GM23338 (cell line): Measurements from ENCODE around the gene DLX3. TPM values are rescaled to one million over a fixed set of nuclear protein-coding genes. Genes with fewer than 3 reads are reported as not detected.

Experiments used
- ATAC-seq: fragments of 200-7000 bp; cut with Tn5 transposase; 3 replicates; pipeline ENCODE4 v1.9.1; 2020
- DNase-seq: peaks from one replicate; pipeline ENCODE4 v3.0.0-alpha.2; 2015; ENCODE audit warnings: low spot score
- H2AFZ ChIP-seq: fragments of 200-600 bp; sonication (generic); 2 replicates; pipeline ENCODE4 v1.8.0; 2016; ENCODE audit warnings: antibody characterized with exemption, mild to moderate bottlenecking, moderate library complexity
- H3F3A ChIP-seq: fragments of 200-600 bp; sonication (generic); replicated peaks from 2 replicates; pipeline ENCODE4 v1.8.0; 2017; ENCODE audit warnings: antibody characterized with exemption, mixed run types, low read depth
- H3K27ac ChIP-seq: fragments of 200-600 bp; sonication (generic); 2 replicates; pipeline ENCODE4 v1.6.1; 2016; ENCODE audit warnings: low read depth
- H3K27me3 ChIP-seq: fragments of 200-600 bp; sonication (generic); 2 replicates; pipeline ENCODE4 v1.8.0; 2016; ENCODE audit warnings: mild to moderate bottlenecking, mixed run types, moderate library complexity; ENCODE audit not compliant: insufficient read depth
- H3K36me3 ChIP-seq: fragments of 200-600 bp; sonication (generic); 2 replicates; pipeline ENCODE4 v1.8.0; 2016; ENCODE audit warnings: mild to moderate bottlenecking; ENCODE audit not compliant: insufficient read depth
- H3K4me1 ChIP-seq: fragments of 200-600 bp; sonication (generic); 2 replicates; pipeline ENCODE4 v1.8.0; 2016; ENCODE audit warnings: mild to moderate bottlenecking, moderate library complexity; ENCODE audit not compliant: insufficient read depth
- H3K4me2 ChIP-seq: fragments of 200-600 bp; sonication (generic); 2 replicates; pipeline ENCODE4 v1.7.1; 2017; ENCODE audit warnings: mixed run types
- H3K4me3 ChIP-seq: fragments of 200-600 bp; sonication (generic); 2 replicates; pipeline ENCODE4 v1.6.1; 2016; ENCODE audit warnings: mixed run types
- H3K79me2 ChIP-seq: fragments of 200-600 bp; sonication (generic); replicated peaks from 2 replicates; pipeline ENCODE4 v1.8.0; 2017; ENCODE audit warnings: mild to moderate bottlenecking; ENCODE audit not compliant: insufficient read depth
- H3K9me2 ChIP-seq: fragments of 200-600 bp; sonication (generic); 2 replicates; pipeline ENCODE4 v1.8.0; 2017; ENCODE audit not compliant: insufficient read depth
- H4K20me1 ChIP-seq: fragments of 200-600 bp; sonication (generic); replicated peaks from 2 replicates; pipeline ENCODE4 v1.8.0; 2017; ENCODE audit warnings: mild to moderate bottlenecking; ENCODE audit not compliant: insufficient read depth
- H3K27ac Mint-ChIP-seq: 2 replicates; pipeline ENCODE4 v1.8.0; 2020; ENCODE audit warnings: inconsistent platforms, mild to moderate bottlenecking, moderate library complexity, mixed read lengths
- H3K27me3 Mint-ChIP-seq: 3 replicates; pipeline ENCODE4 v1.8.0; 2022; ENCODE audit warnings: low read depth, mild to moderate bottlenecking, moderate library complexity, mixed read lengths, inconsistent platforms; ENCODE audit not compliant: insufficient read depth, poor library complexity
- H3K36me3 Mint-ChIP-seq: 3 replicates; pipeline ENCODE4 v1.8.0; 2021; ENCODE audit warnings: low read depth, mild to moderate bottlenecking, inconsistent platforms, moderate library complexity, mixed read lengths
- H3K4me1 Mint-ChIP-seq: 3 replicates; pipeline ENCODE4 v1.8.0; 2020; ENCODE audit warnings: mild to moderate bottlenecking, inconsistent platforms, mixed read lengths
- H3K4me3 Mint-ChIP-seq: 3 replicates; pipeline ENCODE4 v1.8.0; 2021; ENCODE audit warnings: moderate library complexity, mild to moderate bottlenecking, inconsistent platforms, mixed read lengths
- H3K9me3 Mint-ChIP-seq: 3 replicates; pipeline ENCODE4 v1.8.0; 2020; ENCODE audit warnings: moderate library complexity, mild to moderate bottlenecking, inconsistent platforms, mixed read lengths
- CREB1 ChIP-seq: fragments of 250-450 bp; sonication (Bioruptor Pico); IDR thresholded peaks from 2 replicates; pipeline ENCODE4 v1.5.0; 2020; ENCODE audit warnings: low read depth, mild to moderate bottlenecking, moderate library complexity
- CTCF ChIP-seq, 2 experiments: fragments of 200-600 bp in 1 of 2; sonication (generic) in 1 of 2; conservative IDR thresholded peaks; 2 replicates each; pipeline versions ENCODE4 v1.5.1 to v1.6.1; 2016 to 2017; ENCODE audit warnings: antibody characterized with exemption in 2 of 2, low read depth in 2 of 2, mild to moderate bottlenecking in 2 of 2, moderate library complexity in 1 of 2
- EZH2 ChIP-seq: fragments of 200-600 bp; sonication (generic); IDR thresholded peaks from one replicate; pipeline ENCODE4 v1.8.0; 2017; ENCODE audit warnings: antibody characterized with exemption, mild to moderate bottlenecking, low read depth; ENCODE audit not compliant: unreplicated experiment
- EZH2phosphoT487 ChIP-seq: fragments of 200-600 bp; sonication (generic); IDR thresholded peaks from one replicate; pipeline ENCODE4 v1.8.1; 2018; ENCODE audit warnings: antibody characterized with exemption; ENCODE audit not compliant: unreplicated experiment
- REST ChIP-seq: IDR thresholded peaks from one replicate; pipeline ENCODE4 v1.6.1; 2018; ENCODE audit warnings: antibody characterized with exemption; ENCODE audit not compliant: unreplicated experiment
- ZNF331 ChIP-seq: fragments of 250-450 bp; sonication (Bioruptor Pico); IDR thresholded peaks from 2 replicates; pipeline ENCODE4 v1.5.0; 2020; ENCODE audit warnings: low read depth, mild to moderate bottlenecking, moderate library complexity
- ZNF462 ChIP-seq: fragments of 250-450 bp; sonication (Bioruptor Pico); IDR thresholded peaks from 2 replicates; pipeline ENCODE4 v1.5.0; 2020; ENCODE audit warnings: mild to moderate bottlenecking, moderate library complexity
- polyA plus RNA-seq: library from polyadenylated mRNA; unstranded; fragments of >200 nt; fragmentation: Nextera tagmentation; extraction: Ambion mirVana; gene quantifications from 2 replicates; pipeline ENCODE4 v1.2.1, GENCODE V29; 2016
- total RNA-seq: library from RNA; depleted of rRNA; stranded (reverse); fragments of >200 nt; shearing (Covaris generic); gene quantifications from 2 replicates; pipeline ENCODE4 v1.2.3, GENCODE V29; 2014

Gene DLX3
- total and polyA plus RNA-seq, 2 experiments from 2014 or later, result 0.14 to 0.27 TPM

- TF ChIP-seq CTCF (conservative IDR thresholded peaks at IDR 0.05; ENCODE audit: low read depth in 2 of 2) (no peak), EZH2phosphoT487 (no peak), ZNF331 (no peak), CREB1 (CRISPR knock-in tag) (no peak), ZNF462 (no peak), EZH2 (no peak)
Measured at GRCh38 chr17:50013079-50013478, 18.1 kb upstream of the DLX3 start (continued).

DNA sequence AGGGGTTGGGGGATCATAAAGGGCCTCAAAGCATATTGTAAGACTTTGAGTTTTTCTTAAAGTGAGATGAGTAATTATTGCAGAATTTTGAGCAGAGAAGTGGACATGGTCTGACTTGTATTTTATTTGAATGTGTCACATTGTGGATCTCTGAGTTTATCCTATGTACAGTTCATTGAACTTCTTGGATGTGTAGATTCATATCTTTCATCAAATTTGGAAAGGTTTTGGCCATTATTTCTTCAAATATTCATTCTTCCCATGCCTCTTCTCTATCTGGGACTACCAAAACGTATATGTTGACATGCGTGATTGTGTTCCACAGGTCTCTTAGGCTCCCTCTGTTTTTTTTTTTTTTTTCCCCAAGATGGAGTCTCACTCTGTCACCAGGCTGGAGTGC is 14.3 kb upstream of the DLX3 start:
- H3K27ac ChIP-seq, result no peak overlapping the region
- TF ChIP-seq REST, result no peak
- no peaks in the 10 kb centered on the region for H3K36me3 ChIP-seq
- H2AFZ ChIP-seq, result no peak overlapping the region
- no peaks in the 10 kb centered on the region for H3K9me2 ChIP-seq
- DNase-seq, result no peak
- no peaks in the 10 kb centered on the region for H3F3A ChIP-seq
- H3K4me1 Mint-ChIP-seq, result no peaks in the 10 kb centered on the region
- H3K27me3 ChIP-seq, result no peaks in the 10 kb centered on the region; the same call in 1 of the 2 replicates
- no peak overlapping the region for H3K27ac Mint-ChIP-seq
- peaks cover 1% of the 10 kb centered on the region for H3K27me3 Mint-ChIP-seq
- H3K4me3 ChIP-seq, result no peak overlapping the region
- no peak for ATAC-seq
- no peaks in the 10 kb centered on the region for H3K79me2 ChIP-seq
- peaks cover 13% of the 10 kb centered on the region for H3K9me3 Mint-ChIP-seq
- no peaks in the 10 kb centered on the region for H3K4me1 ChIP-seq
- no peaks in the 10 kb centered on the region for H4K20me1 ChIP-seq
- H3K4me2 ChIP-seq, result no peak overlapping the region
- peaks cover 2% of the 10 kb centered on the region; the same call in 1 of the 3 replicates for H3K36me3 Mint-ChIP-seq
- H3K4me3 Mint-ChIP-seq, result no peak overlapping the region
